Adipocyte (in vitro differentiated cells): ENCODE data around the gene REX1BD.
"Not testable (repeated sequence)": the region's sequence is repeated elsewhere in the genome, so short reads cannot be mapped to it uniquely, and the experiment has no call there.

Experiments used
- DNase-seq: peaks from one replicate; pipeline ENCODE4 v3.0.0-alpha.2; 2015; ENCODE audit warnings: low read depth
- H3K27me3 ChIP-seq: replicated peaks from 2 replicates; pipeline ENCODE4 v1.7.0; 2013; ENCODE audit warnings: mild to moderate bottlenecking, low read length, moderate library complexity; ENCODE audit not compliant: control insufficient read depth, insufficient read depth
- H3K36me3 ChIP-seq: 2 replicates; pipeline ENCODE4 v1.7.0; 2013; ENCODE audit warnings: low read length, mild to moderate bottlenecking, moderate library complexity; ENCODE audit not compliant: control insufficient read depth, insufficient read depth, severe bottlenecking
- H3K4me1 ChIP-seq: 2 replicates; pipeline ENCODE4 v1.7.0; 2013; ENCODE audit warnings: mild to moderate bottlenecking, low read length, moderate library complexity; ENCODE audit not compliant: control insufficient read depth, insufficient read depth
- H3K4me3 ChIP-seq: 2 replicates; pipeline ENCODE4 v1.7.0; 2013; ENCODE audit warnings: mild to moderate bottlenecking, low read length, moderate library complexity
- H3K9ac ChIP-seq: 2 replicates; pipeline ENCODE4 v1.7.0; 2013; ENCODE audit warnings: mild to moderate bottlenecking, low read length, moderate library complexity
- H3K9me3 ChIP-seq: 2 replicates; pipeline ENCODE4 v1.7.0; 2013; ENCODE audit warnings: mild to moderate bottlenecking, low read length, moderate library complexity; ENCODE audit not compliant: control insufficient read depth

REX1BD gene

DNA sequence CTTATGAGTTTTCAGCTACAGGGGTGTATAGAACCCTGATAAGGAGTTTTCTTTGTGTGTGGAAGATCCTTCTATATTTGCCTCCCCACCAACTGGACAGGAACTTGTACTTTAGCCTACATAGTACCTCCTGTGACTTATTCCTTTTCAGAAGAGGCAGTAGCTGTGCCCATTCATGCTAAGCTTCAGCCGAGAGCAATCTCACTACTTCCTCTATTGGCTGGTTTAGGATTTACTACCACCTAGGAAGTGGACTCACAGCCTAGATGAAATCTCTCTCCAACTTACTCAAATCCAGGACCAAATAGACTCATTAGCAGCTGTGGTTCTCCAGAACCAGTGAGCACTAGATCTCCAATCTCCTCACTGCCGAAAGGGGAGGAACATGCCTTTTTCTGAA, 2.3 kb upstream of the REX1BD start:
- no peak overlapping the region for H3K4me3 ChIP-seq
- no peak for DNase-seq
- peaks cover 5% of the 10 kb centered on the region for H3K36me3 ChIP-seq
- peaks cover 23% of the 10 kb centered on the region for H3K4me1 ChIP-seq
- H3K9me3 ChIP-seq = no peaks in the 10 kb centered on the region
- H3K9ac ChIP-seq = no peak overlapping the region
- H3K27me3 ChIP-seq = no peaks in the 10 kb centered on the region

DNA sequence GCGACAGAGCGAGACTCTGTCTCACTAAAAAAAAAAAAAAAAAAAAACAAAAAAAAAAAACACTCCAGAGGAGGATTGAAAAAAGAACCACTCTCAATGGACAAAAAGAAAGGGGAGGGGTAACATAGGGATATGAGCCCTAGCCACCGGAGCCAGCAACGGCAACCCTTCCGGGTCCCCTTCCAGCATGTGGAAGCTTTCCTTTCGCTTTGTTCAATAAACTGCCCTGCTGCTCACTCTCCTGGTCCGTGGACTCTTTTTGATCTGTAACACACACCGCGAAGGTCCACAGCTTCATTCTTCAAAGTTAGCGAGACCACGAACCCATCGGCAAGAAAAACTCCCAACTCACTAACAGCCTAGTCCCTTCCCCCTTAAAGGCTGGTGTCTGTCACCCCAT, 1.0 kb upstream of the REX1BD start:
- DNase-seq = no peak
- H3K27me3 ChIP-seq = no peaks in the 10 kb centered on the region

DNA sequence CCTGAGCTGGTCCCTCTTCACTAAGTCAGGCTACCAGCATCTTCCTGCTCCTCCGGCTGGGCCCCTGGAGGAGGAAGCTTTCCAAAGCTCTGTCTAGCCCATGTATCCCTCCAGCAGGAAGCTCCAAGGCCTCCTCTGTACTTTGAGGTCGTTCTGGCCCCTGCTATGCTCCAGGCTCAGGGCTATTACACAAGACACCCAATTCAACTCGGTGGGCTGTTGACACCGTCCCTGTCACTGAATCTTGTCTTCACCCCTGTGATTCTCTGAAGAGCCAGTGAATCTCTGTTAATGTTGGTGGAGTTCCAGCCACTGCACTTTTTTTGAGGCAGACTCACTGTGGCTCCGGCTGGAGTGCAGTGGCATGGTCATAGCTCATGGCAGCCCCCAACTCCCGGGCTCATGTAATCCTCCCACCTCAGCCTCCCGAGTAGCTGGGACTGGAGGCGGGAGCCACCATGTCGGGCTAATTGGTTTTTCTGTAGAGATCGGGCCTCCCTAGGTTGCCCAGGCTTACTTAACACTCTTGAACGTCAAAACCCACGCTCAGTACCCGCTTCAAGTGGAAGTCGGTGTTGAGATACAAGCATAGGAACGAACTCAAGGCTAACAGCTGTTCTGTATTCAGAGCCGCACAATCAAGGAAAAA, 512 bp upstream of the REX1BD start:
- Histone ChIP-seq H3K4me3 (peak overlapping the region; percentile 82), H3K27me3 (no peaks in the 10 kb centered on the region), H3K4me1 (peaks cover 36% of the 10 kb centered on the region), H3K36me3 (peaks cover 6% of the 10 kb centered on the region), H3K9ac (peak overlapping the region; percentile 92), H3K9me3 (no peaks in the 10 kb centered on the region)
- DNase-seq = no peak

More for the DNA sequence above, 1.0 kb upstream of the REX1BD start:
- Histone ChIP-seq H3K36me3 (peaks cover 5% of the 10 kb centered on the region), H3K4me3 (peak overlapping the region; percentile 82), H3K4me1 (peaks cover 33% of the 10 kb centered on the region), H3K9ac (peak overlapping the region; percentile 92), H3K9me3 (no peaks in the 10 kb centered on the region)

DNA sequence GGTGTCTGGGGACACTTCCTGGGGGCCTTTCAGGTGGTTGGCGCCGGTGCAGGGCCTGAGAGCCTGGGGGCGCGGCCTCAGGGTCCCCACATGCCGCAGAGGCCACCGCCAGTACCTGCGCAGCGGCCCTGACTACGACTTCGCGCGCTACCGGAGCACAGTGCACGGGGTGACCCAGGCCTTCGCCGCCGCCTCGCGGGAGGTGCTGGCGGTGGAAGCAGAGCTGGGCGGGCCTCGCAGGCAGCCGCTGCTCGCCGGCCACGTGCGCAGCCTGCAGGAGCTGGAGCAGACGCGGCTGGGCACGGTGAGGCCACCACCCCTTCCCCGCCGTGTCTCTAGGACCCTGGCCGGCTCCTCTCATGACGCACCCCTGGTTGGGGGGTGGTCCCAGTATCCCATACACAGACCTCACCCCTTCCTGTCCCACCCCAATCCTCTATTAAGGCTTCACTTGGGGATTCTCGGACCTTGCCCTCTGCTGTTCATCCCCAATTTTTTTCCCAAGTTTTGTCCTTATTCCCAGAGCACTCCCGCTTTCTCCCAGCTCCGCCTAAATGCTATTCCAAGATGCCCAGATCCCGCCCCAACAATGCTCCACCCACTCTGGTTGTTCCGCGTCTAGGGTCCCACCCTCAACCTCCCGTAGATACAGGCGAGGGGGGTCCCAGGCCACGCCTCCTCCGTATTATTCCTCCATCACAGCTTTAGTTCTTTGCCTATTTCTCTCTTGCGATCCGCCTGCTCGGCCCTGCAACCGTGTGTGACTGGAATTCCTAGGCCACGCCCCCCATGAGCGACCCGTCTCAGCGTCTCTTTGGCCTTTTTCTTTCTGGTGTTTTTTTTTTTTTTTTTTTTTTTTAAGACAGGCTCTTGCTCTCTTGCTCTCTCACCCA, 1.0 kb downstream of the REX1BD start:
- no peaks in the 10 kb centered on the region for H3K9me3 ChIP-seq
- peak; percentile 79 for DNase-seq
- H3K27me3 ChIP-seq = no peaks in the 10 kb centered on the region
- H3K4me3 ChIP-seq = peak overlapping the region; percentile 82
- H3K9ac ChIP-seq = peak overlapping the region; percentile 92
- H3K4me1 ChIP-seq = peaks cover 43% of the 10 kb centered on the region
- H3K36me3 ChIP-seq = peaks cover 12% of the 10 kb centered on the region

DNA sequence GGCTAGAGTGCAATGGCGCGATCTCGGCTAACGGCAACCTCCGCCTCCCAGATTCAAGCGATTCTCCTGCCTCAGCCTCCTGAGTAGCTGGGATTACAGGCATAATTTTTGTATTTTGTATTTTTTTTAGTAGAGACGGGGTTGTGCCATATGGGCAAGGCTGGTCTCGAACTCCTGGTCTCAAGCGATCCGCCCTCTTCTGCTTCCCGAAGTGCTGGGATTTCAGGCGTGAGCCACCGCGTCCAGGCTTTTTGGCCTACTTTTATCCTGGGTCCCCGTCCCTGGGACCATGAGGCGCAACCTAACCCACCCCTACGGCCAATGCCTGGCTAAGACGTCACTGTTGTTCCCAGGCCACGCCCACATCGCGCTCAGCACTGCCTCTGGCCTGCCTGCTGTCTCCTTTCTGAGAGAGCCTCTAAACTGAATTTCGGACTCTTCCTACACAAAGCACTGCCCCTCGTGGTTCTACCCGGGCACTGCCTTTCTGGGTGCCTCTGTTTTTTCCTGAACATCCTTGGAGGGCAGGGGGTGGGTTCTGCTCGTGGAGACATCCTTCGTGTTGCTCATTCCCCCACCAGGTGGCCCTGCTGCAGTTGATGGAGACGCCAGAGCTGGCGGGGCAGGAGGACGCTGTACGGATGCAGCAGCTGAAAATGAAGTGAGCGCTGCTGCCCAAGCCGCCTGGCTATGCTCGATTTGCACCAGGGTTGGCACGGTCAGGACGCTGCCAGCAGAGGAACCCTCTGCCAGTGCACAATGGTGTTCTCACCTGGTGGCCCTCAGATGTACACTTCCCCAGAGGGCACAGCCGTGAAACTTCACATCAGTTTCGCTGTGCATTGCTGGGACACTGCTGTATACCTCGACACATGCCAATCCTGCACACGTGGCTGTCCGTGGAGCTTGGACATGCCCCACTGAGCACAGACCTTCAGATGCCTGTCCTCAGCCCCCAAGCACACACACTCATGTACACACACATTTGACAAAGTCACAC, 2.0 kb downstream of the REX1BD start:
- Histone ChIP-seq H3K9me3 (no peaks in the 10 kb centered on the region), H3K27me3 (no peaks in the 10 kb centered on the region), H3K9ac (peak overlapping the region; percentile 92), H3K4me1 (peaks cover 49% of the 10 kb centered on the region), H3K4me3 (no peak overlapping the region), H3K36me3 (peaks cover 13% of the 10 kb centered on the region)
- peak; percentile 62 for DNase-seq

DNA sequence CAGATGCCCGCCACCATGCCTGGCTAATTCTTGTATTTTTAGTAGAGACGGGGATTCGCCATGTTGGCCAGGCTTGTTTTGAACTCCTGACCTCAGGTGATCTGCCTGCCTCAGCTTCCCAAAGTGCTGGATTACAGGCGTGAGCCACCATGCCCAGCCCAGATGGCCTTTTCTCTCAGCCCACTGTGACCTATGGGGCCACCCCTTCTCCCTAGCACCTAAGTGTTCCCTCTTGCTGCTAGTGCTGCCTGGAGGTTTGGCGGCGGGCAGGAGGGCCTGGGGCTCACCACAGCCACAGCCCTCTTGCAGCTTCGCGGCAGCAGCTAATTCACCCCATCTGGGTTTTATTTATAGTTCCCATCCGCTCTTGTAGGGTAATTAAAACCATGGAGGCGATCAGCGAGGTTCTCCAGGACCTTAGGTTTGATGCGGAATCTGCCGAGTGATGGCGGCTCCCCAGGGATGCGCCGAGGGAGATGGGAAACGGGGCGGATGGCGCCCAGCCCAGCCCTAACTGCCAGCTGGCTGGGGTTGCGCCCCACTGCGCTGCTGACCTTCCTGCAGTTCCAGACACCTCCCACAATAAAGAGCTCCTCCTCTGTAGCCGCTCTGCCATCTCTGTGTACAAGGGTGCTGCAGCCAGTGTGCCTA, 3.3 kb downstream of the REX1BD start:
- Histone ChIP-seq H3K4me3 (no peak overlapping the region), H3K27me3 (no peaks in the 10 kb centered on the region), H3K4me1 (peaks cover 55% of the 10 kb centered on the region), H3K9me3 (no peaks in the 10 kb centered on the region), H3K36me3 (peaks cover 24% of the 10 kb centered on the region), H3K9ac (peak overlapping the region; percentile 48)
- no peak for DNase-seq

DNA sequence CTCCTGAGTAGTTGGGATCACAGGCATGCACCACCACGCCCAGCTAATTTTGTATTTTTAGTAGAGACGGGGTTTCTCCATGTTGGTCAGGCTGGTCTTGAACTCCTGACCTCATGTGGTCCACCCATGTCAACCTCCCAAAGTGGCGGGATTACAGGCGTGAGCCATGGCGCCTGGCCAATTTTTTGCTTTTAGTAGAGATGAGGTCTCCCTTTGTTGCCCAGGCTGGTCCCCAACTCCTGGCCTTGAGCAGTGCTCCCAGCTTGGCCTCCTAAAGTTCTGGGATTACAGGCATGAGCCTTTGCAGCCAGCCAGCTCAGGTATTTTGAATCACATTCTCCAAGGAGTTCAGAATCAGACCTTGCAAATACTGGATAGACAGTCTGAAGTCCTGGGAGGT, 4.1 kb downstream of the REX1BD start:
- not testable (repeated sequence) for H3K9ac ChIP-seq, H3K9me3 ChIP-seq, H3K4me3 ChIP-seq, DNase-seq, H3K27me3 ChIP-seq
- H3K4me1 ChIP-seq = peaks cover 52% of the 10 kb centered on the region
- peaks cover 28% of the 10 kb centered on the region for H3K36me3 ChIP-seq

DNA sequence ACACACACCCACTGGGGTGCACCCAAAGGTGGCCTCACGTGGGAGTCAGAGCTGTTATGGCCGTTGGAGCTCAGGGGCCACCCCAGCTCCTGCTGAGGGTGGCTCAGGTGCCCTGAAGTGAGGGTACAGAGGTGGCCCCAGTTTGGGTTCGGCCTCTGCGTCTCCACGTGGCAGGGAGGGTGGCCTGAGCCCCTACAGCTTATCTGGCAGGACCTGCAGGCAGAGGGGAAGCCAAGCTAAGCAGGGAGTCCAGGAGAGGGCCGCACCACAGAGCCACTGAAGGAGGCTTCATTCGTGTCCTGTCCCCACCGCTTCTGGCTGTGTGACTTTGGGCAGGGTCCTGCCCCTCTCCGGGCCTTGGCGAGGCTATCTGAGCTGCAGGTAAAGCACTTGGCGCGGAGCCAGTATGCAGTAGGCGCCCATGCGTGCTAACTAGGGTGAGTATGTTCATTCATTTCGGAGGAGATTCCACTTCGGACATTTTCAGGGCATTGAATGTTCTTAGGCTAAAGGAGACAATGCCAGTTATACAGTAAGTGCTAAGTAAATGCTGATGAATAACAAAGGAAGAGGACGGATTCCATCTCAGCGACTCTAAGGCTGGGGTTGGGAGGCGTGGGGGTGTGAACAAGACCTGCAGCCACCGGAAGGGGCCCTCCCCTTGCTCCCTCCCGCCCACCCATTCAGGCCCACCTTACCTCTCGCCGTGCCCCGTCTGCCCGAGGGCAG, 4.9 kb downstream of the REX1BD start:
- no peak overlapping the region for H3K4me3 ChIP-seq
- no peaks in the 10 kb centered on the region for H3K9me3 ChIP-seq
- peaks cover 36% of the 10 kb centered on the region for H3K36me3 ChIP-seq
- DNase-seq = no peak
- no peak overlapping the region for H3K9ac ChIP-seq
- no peaks in the 10 kb centered on the region for H3K27me3 ChIP-seq
- H3K4me1 ChIP-seq = peaks cover 45% of the 10 kb centered on the region

DNA sequence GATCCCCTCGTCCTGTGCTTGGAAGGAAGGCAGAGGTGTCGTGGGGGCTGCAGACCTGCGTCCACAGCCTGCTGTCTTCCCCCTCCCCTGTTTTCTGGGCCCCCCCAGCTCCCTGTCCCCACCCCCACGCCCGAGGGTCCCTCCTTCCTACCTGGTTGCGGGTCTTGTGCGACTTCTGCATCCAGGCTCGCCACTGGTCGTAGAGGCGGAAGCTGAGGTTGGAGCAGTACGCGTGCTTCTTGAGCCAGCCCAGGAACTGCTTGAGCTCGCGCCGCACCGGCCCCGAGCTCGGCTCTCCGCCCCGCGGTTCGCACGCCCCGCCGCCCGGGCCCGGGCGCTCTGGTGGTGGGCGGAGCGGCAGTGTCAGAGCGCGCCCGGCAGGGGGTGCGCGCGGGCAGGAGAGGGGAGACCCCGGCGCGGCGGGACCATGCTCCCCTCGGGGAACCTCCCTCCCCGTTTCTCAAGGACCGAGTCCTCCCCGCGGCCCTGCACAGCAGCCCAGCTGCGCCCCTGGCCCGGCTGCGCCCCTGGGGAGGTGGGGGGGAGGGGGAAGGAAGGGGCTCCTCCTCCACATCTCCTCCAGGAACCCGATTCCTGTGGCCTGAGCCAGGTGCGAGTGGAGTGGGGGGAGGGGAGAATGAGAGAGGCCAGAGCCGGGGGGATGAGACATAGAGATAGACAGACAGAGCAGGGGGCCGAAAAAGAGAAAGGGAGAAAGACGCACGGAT, 5.7 kb downstream of the REX1BD start:
- Histone ChIP-seq H3K9ac (peak overlapping the region; percentile 53), H3K4me3 (no peak overlapping the region), H3K27me3 (no peaks in the 10 kb centered on the region), H3K36me3 (peaks cover 43% of the 10 kb centered on the region), H3K9me3 (no peaks in the 10 kb centered on the region), H3K4me1 (peaks cover 43% of the 10 kb centered on the region)
- DNase-seq = peak; percentile 94
